Erythroblast (primary cell): ENCODE measurements around the gene DOCK8.

Experiments used
- GATA1 ChIP-seq: IDR thresholded peaks from 2 replicates; pipeline ENCODE4 v1.6.1; 2011; ENCODE audit warnings: low read depth, mild to moderate bottlenecking, control low read depth, low read length, moderate library complexity
- POLR2A ChIP-seq: IDR thresholded peaks from 2 replicates; pipeline ENCODE4 v1.6.1; 2011; ENCODE audit warnings: mild to moderate bottlenecking, low read length

- TF ChIP-seq POLR2A: no peak
- no peak for TF ChIP-seq GATA1
Observed at GRCh38 chr9:224582-225520, 10.2 kb downstream of the DOCK8 start.
